ENCODE measurements around the gene ARID1A.
A peak's percentile ranks its signal among the peaks of the same experiment; 100 is the strongest.

Gene ARID1A

GRCh38 chr1:26826261-26827105 is 130.7 kb downstream of the ARID1A start, which contains the start of gene ZDHHC18:
Gene ZDHHC18, plus strand, starts transcription at chr1:26826688. Its CDS starts 117 bp downstream, at chr1:26826805.
- TF ChIP-seq CTCF (conservative IDR thresholded peaks at IDR 0.05), result peak; percentile 86
- peak within 1 kb of the TSS; percentile 85 for H3K27ac ChIP-seq

- TF ChIP-seq CTCF (conservative IDR thresholded peaks at IDR 0.05), result no peak
- H3K27ac ChIP-seq, result peak overlapping the region; percentile 85
These were observed 131.3 kb downstream of the ARID1A start for GRCh38 chr1:26827106-26827604.

- TF ChIP-seq CTCF (conservative IDR thresholded peaks at IDR 0.05), result no peak
- peak overlapping the region; percentile 85; the same call in 1 of the 2 replicates for H3K27ac ChIP-seq
These were observed 131.8 kb downstream of the ARID1A start for GRCh38 chr1:26827663-26828062.

- TF ChIP-seq CTCF (conservative IDR thresholded peaks at IDR 0.05), result no peak
- no peak overlapping the region; the same call in 1 of the 2 replicates for H3K27ac ChIP-seq
These were observed 132.7 kb downstream of the ARID1A start for GRCh38 chr1:26828411-26828991.

- no peak overlapping the region for H3K27ac ChIP-seq
- no peak for TF ChIP-seq CTCF (conservative IDR thresholded peaks at IDR 0.05)
These were observed 133.5 kb downstream of the ARID1A start for GRCh38 chr1:26829184-26829911.

GRCh38 chr1:26831059-26831458 is 135.2 kb downstream of the ARID1A start:
- no peak overlapping the region for H3K27ac ChIP-seq
- no peak for TF ChIP-seq CTCF (conservative IDR thresholded peaks at IDR 0.05)
